DMS153 treated with DMSO at 0.1 percent for 48 hours (cell line): Measurements from ENCODE around the gene DOLK.
A peak's percentile ranks its signal among the peaks of the same experiment; 100 is the strongest.

Source experiments
- DNase-seq: peaks from one replicate; lab custom pipeline; 2025; ENCODE audit not compliant: unreplicated experiment; lab: John Stamatoyannopoulos, UW

Gene DOLK

DNA sequence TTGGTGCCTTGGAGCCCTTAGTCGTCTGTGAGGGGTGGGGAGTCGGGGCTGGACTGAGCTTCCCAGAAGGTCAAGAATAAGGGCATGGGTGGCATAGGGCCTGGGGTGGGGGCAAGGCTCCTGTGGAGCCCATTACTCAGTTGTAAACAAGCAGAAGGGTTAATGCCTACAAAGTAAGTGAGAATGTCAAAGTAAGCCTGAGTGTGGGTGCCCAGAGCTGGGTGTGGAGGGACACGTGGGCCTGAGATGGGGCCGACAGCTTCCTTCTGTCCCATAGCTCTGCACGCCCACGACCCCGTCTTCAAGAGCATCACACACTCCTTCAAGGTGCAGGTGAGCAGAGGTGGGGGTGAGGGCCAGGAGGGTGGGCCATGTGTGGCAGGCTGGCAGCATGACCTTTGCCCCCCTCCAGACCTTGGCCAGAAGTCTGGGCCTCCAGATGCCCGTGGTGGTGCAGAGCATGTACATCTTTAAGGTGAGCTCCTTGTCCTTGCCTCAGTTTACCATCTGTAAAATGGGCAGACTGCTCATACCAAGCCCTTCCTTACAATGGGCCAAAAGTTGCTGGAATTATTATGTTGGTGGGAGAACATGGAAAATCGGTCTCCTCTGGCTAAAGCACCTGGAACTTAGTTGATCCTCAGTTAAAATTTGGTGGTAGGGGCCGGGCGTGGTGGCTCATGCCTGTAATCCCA, 11.1 kb downstream of the DOLK start:
- no peak for DNase-seq

DNA sequence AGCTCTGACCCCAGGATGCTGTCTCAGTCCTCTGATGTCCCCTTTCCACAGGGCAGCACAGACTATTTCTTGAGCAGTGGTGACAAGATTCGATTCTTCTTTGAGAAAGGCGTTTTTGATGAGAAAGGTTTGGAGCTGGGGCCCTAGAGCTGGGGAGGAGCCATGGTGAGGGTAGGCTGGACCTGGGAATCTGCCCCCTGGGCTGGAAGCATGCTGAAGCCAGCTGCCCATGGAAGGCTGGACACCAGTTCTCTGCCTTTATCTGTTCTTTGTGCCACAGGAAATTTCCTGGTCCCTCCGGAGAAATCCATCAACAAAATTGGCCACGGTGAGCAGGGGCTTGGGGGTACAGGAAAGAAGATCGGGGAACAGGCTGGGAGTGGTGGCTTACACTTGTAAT, 13.7 kb downstream of the DOLK start:
- DNase-seq, result no peak

DNA sequence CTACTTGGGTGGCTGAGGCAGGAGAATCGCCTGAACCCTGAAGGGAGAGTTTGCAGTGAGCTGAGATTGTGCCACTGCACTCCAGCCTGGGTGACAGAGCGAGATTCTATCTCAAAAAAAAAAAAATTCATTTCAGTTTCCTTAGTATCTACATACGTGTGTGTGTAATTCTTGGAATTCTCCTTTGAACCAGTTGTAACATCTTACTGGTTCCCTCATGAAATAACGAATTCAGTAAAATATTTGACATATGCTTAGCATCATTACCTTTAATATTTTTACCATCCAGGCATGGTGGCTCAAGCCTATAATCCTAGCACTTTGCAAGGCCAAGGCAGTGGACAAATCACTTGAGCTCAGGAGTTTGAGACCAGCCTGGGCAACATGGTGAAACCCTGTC, 17.8 kb downstream of the DOLK start:
- no peak for DNase-seq

DNA sequence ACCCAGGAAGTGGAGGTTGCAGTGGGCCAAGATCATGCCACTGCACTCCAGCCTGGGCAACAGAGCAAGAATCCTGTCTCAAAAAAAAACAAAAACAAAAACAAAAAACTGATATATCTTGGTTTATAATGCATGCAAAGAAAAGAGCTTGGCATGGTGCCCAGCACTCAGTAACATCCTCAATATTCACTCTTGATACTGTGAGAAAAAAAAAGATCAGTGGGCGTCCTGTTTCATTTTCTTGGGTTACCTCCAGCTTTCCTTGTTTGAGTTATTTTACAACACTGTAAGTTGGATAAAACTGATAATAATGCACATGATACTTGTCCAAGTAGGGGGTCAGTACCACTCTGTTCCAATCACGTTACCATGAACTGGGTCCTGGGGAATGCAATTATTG, 18.8 kb downstream of the DOLK start:
- DNase-seq, result no peak

DNA sequence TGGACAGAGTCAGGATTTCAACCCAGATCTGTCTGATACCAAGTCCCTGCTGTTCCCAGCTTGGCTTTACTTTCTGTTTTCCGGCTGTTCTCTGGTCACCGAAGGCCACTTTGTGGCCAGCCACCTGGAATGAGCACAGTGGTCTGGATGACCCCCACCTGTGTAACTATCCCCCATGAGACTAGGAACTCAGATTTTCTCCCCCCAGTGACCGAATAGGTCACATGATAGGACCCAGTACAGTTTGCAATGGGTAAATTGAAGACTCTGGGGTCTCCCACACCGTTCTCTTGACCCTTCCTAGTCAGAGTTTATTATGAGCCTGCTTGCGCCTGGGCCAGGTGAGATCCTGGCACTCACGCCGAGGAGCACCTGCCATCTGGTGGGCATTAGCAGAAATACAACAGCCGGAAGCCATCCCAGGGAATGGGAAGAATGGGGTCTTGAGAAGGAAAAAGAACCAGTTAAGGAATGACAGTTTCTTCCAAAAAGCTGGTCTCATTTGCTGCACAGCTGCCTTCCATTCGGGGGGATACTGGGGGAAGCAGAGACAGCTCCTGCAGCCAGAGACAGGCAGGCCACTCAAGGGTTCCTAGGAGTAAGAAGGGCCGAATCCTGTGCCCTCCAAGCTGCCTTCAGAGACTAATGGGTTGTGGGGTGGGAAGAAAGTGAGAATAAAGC, 19.5 kb downstream of the DOLK start:
- peak; percentile 69 for DNase-seq

DNA sequence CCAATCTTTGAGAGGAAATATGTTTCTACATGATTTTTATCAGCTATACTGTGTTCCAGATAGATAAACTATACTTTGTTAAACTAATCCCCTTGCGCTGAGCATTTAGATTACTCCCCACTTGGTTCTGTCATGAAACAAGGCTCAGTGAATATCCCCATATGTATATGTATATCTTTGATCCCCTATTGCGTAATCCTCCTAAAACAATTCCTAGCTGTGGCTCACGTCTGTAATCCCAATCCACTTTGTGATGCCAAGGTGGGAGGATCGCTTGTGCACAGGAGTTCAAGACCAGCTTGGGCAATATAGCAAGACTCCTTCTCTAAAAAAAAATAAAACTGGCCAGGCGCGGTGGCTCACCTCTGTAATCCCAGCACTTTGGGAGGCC, 23.9 kb downstream of the DOLK start:
- DNase-seq, result no peak

DNA sequence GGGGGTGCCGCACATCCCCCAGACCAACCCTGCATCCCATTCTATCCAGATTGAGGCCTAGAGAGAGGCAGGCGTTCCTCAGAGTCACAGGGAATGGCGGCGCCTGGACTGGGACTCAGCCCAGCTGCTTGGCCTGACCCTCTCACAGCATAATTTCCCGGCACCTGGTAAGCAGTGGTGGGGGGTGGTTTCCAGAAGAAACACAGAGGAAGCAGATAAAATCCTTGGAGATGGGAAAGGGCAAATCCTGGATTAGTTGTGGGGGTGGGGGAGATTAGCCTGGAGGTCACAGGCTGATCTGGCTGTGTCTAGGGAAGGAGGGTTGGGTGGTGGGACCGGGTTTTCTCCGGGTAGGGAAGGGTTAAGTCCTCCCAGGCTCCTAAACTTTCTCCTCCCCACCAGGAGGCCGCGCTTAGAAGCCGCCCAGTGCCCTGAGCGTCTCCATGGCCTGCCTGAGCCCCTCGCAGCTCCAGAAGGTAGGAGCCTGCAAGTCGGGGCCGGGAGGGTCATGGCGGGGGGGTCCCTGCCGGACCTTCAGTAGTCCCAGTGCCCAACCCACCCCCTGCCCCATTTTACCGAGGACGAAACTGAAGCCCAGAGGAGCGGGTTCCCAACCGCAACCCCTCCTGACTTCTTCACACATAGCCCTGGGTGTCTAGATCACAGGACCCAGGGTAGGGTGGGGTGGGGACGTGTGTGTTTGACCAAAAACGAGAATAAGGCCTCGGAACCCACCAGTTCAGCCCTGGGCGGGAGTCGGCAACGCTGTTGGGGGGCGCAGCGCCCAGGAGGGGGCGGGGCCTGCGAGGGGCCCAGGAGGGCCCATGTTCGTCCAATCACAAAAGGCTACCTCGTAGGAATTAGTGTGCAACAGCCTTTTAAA, 25.3 kb downstream of the DOLK start:
- DNase-seq, result no peak

DNA sequence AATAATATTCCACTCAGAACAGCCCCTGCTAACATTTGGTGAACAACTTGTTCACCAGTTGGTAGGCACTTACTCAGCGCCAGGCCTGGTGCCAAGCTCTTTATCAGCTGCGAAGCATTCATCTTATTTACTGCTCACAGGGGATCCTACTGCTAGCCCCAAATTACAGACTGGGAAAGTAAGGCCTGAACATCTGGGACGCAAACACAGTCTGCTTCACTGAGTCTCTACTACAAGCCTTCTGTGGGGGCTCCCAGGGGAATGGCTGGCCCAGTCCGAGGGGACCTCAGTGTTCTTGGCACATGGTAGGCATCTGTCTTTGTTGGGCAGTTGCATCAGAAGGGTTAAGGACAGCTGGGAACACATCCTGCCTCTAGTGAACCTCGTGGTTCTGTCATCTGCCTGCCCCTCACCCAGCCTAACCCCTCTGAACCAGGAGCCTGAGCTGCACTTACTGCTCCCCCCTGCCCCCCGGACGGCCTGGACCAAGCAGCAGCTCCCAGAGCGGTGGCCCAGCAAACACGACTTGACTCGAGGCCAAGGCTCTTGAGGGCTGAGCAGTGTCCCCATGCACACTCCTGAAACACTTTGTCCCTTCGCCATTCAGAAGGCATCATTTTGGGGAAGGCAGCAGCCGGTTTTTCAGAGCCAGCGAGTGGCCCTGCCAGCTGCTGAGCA, 26.9 kb downstream of the DOLK start, which contains the start of gene PHYHD1:
PHYHD1 (plus strand) TSS at position 602 of the 678 bp plus-strand sequence. CDS start 1,342 bp downstream, outside the sequence.
- DNase-seq, result no peak

DNA sequence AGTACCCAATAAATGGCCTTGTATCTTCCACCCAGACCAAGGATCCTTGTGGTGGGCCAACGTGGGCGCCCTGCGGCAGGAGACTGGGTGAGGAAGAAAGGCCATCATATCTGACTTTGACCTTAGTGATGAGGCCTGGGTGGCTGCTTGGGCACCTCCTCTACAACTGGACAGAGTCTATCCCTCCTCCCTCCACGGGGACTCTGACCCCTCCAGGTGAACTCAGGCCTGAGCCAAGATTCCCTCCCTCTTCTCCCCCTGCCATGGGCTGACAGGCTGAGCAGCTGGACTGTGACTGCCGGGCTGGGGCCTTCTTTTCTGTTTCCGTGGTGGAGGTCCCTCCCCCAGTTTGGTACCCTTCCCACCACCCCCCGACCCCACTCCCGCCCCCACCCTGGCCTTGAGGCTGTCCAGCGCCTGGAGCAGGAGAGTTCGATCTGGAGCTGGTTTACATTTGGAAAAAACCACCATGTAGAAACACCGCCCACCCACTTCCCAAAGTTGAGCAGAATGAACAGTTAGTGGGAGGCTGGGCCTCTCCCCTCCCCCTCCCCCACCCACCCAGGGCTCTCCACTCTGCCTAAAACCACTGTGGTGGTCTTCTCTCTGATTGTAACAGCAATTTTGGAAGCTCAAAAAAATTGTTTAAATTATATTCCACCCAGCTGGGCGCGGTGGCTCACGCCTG, 27.9 kb downstream of the DOLK start:
- no peak for DNase-seq

DNA sequence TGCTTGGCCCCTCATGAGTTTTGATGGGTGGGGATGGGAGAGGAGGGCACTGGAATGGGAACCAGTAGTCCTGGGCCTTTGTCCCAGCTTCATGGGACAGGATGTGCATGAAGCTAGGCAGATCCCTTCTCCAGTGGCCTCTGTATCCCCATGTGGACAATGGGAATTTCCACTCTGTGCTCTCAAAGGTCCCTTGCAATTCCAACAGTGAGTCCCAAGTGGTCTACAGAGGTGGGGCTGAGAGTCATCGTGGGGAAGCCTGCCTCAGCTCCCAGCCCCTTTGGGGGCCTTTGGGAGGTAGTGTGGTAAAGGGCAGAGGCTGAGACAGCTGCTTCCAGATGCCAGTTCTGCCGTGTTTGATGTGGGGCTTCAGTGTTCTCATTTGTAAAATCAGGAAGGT, 28.5 kb downstream of the DOLK start:
- DNase-seq, result no peak

DNA sequence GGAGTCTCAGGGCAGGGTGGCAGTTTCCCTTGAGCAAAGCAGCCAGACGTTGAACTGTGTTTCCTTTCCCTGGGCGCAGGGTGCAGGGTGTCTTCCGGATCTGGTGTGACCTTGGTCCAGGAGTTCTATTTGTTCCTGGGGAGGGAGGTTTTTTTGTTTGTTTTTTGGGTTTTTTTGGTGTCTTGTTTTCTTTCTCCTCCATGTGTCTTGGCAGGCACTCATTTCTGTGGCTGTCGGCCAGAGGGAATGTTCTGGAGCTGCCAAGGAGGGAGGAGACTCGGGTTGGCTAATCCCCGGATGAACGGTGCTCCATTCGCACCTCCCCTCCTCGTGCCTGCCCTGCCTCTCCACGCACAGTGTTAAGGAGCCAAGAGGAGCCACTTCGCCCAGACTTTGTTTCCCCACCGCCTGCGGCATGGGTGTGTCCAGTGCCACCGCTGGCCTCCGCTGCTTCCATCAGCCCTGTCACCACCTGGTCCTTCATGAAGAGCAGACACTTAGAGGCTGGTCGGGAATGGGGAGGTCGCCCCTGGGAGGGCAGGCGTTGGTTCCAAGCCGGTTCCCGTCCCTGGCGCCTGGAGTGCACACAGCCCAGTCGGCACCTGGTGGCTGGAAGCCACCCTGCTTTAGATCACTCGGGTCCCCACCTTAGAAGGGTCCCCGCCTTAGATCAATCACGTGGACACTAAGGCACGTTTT, 30.1 kb downstream of the DOLK start:
- no peak for DNase-seq

DNA sequence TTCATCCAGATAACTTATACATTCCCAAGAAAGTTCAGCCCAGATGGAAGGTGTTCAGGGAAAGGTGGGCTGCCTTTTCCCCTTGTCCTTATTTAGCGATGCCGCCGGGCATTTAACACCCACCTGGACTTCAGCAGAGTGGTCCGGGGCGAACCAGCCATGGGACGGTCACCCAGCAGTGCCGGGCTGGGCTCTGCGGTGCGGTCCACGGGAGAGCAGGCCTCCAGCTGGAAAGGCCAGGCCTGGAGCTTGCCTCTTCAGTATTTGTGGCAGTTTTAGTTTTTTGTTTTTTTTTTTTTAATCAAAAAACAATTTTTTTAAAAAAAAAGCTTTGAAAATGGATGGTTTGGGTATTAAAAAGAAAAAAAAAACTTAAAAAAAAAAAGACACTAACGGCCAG, 30.7 kb downstream of the DOLK start:
- no peak for DNase-seq

DNA sequence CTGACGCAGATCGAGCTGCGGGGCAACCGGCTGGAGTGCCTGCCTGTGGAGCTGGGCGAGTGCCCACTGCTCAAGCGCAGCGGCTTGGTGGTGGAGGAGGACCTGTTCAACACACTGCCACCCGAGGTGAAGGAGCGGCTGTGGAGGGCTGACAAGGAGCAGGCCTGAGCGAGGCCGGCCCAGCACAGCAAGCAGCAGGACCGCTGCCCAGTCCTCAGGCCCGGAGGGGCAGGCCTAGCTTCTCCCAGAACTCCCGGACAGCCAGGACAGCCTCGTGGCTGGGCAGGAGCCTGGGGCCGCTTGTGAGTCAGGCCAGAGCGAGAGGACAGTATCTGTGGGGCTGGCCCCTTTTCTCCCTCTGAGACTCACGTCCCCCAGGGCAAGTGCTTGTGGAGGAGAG, 31.2 kb downstream of the DOLK start:
- DNase-seq, result no peak

DNA sequence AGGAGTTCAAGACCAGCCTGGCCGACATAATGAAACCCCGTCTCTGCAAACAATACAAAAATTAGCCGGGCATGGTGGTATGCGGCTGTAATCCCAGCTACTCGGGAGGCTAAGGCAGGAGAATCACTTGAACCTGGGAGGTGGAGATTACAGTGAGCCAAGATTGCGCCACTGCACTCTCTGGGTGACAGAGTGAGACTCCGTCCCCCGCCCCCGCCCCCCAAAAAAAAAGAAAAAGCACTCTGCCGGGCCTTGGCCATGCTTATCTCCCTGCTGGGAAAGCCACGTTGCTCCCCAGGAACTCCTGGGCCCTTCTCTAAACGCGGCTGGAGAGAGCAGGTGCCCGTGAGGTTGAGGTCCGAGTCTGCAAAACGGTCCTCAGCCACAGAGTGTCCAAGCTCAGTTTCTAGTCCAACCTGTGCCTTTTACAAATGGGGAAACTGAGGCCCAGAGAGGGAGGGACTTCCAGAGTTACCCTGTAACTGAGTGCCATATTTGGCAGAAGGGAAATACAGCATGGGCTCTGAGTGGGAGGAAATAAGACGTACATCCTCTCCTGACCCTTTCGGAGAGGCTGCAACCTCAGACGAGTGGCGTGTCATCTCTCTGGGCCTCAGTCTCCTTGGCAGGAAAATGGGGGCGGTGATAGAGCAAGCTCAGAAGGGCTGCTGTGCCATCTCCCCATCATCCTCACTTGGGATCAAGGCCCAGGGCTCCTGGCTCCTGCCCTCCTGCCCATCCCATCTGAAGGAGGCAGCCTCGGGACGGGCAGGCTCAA, 33.2 kb downstream of the DOLK start:
- DNase-seq, result no peak

DNA sequence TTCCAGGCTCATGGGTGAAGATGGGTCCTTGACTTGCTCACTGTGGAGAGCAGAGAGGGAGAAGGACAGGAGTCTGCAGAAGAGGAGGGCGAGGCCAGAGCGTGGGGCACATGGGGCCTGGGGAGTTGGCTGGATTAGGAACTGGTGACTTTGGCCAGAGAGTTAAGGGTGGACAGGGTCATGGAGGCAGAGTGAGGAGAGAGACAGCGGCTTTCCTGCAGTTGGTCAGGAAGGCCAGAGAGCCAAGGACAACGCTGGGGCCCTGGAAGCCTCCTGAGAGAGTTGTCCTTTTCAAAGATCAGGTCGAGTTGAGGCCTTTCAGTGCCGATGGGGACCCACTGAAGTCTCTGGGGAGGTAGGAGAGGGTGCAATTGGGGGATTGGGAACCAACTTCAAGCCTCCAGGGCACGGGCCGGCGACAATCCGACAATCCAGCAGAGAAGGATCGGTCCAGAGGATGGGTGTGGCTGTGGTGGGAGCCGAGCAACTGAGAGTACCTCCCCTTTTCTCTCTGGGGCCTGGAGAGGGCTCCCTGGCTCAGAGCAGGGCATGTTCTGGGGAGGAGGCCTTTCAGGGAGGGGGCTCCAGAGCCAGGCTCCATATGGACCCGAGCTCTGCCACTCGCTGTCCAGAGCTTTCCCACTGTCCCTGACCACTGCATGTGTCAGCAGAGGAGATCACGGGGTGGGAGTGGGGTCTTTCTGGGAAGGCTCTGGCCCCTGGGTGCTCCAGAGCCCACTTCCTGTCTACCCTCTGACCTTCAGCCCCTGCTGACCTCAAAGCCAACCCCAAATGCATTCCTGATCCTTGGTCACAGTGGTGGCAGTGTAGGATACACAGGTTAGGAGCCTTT, 34.1 kb downstream of the DOLK start:
- no peak for DNase-seq

DNA sequence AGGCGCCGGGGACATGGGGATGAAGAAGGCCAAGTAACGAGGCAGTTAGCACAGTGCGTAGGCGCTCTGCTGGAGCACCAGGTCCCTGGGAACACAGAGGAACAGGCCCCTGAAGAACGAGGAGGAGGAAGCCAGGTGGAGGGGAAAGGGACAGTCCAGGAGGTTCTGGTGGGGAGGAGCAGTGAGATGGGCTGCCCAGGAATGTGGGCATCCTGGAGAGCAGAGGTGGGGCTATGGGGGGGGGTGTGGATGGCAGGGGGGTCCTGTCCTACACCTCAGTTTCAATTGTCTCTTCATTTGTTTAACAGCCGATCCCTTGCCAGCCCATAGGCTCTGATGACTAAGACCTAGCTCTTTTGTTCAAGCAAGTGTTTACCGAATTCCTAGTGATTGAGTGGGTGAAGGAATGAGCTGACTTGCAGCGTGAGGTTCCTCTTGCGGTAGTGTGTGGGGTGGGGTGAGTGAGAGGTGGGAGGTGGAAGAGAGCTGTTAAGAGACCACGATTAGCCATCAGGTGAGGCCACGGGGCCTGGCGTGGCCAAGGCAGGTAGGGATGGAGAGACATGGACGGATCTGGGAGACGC, 35.0 kb downstream of the DOLK start:
- no peak for DNase-seq

DNA sequence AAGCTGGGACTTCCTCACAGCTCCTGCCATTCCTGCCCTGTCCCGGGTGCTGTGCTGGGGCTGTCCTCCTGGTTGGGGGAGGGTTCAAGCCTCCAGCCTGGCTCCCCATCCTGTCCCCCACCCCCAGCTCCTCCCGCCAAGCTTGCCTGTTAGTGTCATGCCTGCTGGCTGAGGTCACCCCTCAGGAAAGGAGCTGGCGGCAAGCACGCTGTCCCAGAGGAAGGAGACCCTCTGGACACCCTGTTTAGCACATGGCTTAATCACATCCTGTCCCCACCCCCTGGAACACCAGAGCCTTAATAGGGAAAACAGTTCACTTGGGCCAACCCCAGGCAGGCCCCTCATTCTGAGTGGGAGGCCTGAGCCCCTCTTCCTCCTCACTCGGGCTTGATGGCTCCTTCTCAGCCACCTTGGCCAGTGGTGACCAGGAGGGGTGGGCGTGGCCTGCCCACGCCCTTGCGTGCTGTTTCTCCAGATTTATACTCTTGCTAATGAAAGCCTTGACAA, 35.8 kb downstream of the DOLK start:
- no peak for DNase-seq

DNA sequence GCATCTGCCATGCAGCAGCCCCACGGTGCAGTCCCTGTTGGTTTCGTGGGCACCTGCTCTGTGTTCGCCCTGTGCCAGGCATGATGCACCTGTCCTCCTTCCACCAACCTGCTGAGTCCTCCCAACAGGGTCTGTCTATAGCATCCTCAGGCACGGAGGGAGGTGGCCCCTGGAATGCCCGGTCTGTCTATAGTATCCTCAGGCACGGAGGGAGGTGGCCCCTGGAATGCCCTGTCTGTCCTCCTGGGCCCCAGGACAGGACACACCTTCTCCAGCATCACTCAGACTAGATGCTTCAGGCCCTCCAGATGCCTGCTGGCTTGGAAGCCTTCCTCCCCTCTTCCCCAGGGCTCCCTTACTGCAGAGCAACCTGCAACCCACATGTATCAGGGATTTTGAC, 36.5 kb downstream of the DOLK start:
- DNase-seq, result no peak
